Measurements from ENCODE around the gene FBXO28.

FBXO28 gene

DNA sequence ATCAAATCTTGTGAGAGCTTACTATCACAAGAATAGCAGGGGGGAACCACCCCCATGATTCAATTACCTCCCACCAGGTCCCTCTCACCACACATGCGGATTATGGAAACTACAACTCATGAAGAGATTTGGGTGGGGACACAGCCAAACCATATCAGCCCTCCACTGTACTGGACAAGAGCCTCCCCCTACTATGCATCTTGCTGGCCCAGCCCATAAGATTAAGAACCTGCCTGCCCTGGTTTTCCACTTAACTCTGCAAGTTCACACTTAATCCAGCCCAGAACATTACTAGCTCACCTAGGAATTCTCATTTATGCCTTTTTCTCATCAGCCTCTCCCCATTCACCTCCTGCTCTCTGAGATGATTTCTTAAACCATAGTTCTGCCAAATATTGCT is 18.0 kb upstream of the FBXO28 start:
- DNase-seq (ENCODE audit: low read depth) = no peak

DNA sequence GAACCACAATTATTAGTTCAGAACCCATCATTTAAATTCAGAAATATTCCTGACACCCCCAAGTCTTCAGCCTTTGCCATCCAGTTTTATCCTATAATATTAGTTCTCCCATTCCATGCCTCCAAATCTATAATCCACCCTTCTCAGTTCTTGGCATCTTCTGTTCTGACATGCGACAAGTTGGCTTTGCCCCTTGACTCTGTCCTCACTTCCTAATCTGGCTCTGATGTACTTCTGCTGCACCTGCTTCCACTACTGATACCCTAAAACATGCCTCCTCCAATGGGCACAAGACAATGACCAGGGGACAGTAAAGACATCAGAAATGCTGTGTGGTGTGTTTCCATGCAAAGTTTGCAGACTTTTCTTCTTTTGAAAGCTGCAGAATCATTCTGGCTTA is 17.1 kb upstream of the FBXO28 start:
- no peak for DNase-seq (ENCODE audit: low read depth)

DNA sequence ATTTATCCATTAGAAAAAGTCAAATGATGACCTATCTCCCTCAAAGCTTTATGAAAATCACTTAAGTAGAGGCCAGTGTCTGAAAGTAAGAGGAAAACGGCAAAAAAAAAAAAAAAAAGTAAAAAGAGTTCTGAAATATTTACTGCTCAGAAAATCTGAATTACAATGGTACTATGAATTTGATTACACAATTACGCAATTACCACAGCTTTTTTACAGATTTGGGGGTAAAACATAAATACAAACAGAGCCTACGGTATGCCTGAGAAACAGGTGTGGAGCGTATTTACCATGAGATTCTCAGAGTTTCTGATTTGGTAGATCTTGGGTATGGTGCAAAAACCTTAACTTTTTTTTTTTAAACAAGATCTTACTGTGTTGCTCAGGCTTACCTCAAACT is 15.9 kb upstream of the FBXO28 start:
- DNase-seq (ENCODE audit: low read depth) = no peak

DNA sequence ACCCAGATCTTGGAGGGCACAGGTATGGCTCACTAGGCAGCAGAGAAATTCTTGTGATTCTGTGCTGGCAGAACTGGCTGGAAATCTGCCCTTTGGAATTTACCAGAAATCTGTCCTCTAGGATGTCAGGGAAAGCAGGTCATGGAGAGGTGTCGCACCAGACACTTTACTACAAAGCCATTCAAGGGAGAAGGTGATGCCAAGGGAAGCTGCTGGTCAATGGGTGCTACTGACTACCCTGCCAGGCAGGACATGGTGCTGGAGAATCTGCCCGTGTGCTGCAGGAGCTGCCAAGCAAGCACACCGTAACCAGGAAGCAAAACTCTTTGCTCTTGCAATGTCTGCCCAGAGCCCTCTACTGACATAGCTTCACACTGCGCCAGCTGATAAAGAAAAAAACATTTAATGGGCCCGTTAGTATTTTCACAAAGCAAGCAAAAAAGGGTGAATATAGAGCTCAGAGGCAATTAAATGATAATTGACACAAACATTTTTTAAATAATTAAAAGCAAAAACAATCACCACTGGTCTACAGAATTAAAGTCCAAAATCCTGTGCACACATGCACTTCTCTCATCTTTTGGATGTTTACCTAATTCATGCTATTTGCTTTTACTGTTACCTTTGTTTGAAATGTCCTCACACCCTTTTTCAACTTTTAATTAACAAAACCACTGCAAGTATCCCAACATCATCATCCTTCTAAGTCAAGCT is 7.2 kb upstream of the FBXO28 start:
- no peak for DNase-seq (ENCODE audit: low read depth)

DNA sequence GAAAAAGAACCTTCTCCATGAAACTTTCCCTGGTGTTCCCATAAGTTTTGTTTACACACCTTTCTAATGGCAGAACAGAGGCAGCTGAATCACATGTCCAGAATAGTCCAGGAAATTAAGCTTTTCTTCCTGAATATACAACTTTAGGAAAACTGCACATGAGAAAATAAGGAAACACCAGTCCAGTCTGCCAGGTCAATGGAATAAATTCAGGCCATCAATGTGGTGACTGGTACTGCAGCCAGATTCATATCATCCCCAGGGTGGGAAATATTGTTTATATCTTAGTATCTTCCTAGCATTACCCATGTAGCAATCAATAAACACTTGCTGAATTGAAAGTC is 6.7 kb upstream of the FBXO28 start:
- DNase-seq (ENCODE audit: low read depth) = no peak

DNA sequence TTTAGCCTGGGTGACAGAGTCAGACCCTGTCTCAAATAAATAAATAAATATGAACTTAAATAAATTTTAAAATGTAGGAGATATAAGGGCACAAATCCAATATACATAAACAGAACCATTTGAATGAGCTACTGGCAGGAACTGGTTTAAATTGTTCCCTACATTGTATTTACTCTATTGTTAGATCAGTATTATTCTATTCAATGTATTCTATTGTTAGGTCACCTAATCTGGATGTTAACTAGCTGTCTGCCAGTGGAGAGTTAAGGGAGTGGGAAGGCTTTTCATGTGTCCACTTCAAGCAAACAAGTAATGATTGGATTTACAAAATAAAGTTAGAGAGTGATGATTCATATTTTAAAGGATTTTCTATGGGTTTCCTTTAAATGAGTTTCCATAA is 4.9 kb upstream of the FBXO28 start:
- no peak for DNase-seq (ENCODE audit: low read depth)

DNA sequence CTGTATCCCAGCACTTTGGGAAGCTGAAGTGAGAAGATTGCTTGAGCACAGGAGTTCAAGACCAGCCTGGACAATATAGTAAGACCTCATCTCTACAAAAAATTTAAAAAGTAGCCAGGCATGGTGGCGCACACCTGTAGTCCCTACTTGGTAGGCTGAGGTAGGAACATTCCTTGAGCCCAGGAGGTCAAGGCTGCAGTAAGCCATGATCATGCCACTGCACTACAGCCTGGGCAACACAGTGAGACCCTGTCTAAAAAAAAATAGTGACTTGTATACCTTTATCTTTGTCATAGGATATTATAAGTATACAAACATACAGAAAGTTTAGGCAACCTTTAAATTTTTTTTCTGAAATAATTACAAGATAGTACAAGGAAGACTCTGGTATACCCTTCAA is 3.9 kb upstream of the FBXO28 start:
- no peak for DNase-seq (ENCODE audit: low read depth)

DNA sequence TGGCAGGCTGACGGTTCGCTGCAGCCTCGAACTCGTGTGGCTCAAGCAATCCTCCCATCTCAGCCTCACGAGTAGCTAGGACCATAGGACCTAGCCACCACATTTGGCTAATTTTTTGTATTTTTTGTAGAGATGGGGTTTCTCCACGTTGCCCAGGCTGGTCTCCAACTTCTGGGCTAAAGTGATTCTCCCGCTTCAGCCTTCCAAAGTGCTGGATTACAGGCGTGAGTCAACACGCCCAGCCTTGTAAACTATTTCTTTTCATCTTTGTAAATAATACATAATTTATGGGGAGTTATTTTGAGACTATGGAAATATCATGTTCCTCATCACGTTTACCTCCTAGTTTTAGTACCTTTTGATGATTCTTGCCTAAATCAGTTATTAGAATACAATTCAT is 906 bp upstream of the FBXO28 start:
- DNase-seq (ENCODE audit: low read depth) = no peak

DNA sequence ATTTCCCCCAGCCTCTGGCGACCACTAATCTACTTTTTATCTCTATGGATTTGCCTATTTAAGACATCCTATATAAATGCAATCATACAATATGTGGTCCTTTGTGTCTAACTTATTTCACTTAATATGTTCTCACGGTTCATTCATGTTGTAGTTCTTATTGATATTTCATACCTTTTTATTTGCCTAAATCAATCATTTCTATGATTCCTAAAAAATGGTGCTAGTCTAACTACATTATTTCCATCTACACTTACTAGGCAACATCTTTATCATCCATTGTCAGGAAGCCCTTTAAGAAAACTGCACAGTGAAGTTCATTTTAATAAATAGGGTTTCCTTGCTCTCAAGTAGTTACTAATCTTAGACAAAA is 380 bp upstream of the FBXO28 start:
- DNase-seq (ENCODE audit: low read depth) = no peak

DNA sequence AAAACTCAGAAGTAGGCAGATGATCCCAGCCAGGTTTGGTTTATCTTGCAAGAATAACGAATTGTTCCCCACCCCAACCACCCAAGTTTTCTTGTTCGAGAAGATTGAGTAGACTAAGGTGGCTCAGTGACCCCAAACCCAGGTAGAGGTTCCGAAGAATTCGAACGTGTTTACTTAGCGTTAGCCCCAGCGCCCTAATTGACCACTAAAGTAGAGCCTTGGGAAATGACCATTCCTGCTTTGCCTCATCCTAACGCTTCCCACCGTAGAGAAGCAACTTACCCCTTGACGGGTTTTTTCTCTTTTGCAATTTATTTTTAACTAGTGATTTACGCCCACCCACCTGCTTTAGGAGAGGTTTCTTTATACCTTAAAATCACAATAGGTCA is 870 bp downstream of the FBXO28 start:
- DNase-seq (ENCODE audit: low read depth) = no peak

DNA sequence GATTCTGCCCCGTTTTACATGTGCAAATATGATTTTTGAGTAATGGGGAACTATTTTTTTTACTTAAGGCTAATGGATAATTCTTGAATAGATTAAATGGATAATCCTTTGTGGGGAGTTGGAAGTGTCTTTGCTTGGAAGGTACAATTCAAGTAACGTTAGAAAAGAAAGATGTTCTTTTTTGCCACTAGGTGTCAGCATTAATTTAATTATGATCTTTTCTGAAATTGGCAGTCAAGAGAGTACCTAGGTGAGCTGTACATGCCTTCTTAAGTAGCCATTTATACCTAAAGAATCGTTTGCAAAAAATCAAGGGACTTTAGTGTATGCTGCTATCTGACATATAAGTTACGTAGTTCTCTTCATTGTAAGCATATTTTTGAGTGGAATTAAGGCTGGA is 2.2 kb downstream of the FBXO28 start:
- DNase-seq (ENCODE audit: low read depth) = peak; percentile 42

DNA sequence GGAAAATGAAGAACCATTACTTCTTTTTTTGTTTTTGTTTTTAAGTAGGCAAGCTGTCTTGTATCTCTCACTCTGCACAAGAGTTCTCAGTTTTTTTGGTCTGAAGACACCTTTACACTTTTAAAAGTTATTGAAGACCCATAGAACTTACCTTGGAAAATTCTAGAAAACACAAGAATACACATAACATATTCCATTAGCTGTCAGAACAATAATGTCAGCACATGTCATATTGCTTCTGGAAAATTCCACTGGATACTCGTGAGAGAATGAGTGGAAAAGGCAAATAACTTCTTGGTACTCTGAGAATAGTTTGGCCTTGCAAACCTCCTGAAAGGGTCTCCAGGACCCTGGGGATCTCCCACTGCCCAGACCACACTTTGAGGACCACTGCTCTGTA is 4.8 kb downstream of the FBXO28 start:
- no peak for DNase-seq (ENCODE audit: low read depth)

DNA sequence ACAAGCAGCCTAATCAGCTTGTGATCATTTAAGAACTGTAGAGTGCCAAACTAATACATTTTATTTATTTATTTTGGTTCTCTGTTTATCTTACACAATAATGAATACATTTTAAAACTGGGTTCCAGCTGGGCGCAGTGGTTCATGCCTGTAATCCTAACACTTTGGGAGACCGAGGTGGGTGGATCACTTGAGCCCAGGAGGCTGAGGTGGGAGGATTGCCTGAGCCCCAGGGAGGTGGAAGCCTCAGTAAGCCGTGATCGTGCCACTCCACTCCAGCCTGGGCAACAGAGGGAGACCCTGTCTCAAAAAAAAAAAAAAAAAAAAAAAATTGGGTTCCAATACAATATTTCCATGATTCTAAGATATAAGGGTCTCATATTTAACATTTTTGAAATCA is 9.2 kb downstream of the FBXO28 start:
- no peak for DNase-seq (ENCODE audit: low read depth)

DNA sequence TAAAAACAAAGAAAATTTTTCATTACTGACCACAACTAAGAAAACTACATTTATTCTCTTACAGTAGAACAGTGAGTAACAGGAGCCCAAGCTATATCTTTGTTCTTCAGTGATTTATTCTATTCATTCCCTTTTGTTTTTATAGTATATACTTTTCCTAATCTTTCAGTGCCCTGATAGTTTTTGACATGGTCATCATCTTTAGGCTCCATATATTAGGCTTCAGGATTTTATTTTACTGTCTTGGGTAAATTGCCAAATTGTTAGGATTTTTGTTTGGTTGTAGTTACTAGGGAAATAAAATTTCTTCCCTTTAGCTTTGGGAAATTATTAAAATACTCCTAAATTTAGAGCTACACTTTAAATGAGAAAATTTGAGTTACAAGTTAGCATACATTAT is 10.3 kb downstream of the FBXO28 start:
- no peak for DNase-seq (ENCODE audit: low read depth)

DNA sequence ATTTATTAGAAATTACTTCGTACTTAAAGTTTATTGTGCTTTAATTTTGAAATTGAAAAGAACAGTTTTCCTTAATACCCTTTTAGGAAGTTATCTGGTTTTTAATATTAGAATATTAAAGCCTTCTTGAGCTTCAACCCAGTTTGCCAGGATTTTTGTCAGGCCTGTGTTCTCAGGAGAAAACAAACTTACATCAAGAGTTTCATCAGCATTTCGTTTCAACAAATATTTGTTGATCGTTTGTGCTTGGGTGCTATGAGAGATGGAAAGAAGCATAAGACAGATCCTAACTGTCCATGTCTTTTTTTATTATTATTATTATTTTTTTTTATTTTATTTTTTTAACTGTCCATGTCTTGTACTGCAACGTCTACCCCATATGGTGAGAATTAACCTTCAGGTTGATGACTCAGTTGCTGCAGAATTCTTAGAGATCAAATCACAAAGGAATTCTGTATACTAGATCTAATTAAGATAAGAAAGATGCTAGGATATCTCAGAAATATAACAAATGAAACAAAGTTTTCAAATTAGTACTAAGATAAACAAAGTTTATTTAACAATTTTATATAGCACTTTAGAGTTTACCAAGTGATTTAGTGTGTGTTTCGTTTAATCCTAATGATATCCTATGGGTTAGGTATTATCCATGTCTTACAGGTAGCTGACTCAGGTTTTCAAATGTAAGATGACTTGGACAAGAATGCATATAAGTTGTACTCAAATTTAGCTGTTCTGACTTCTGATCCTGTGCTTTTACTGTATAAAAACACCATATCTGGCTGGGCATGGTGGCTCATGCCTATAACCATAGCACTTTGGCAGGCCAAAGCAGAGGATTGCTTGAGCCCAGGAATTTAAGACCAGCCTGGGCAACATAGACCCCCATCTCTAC is 14.3 kb downstream of the FBXO28 start:
- no peak for DNase-seq (ENCODE audit: low read depth)

DNA sequence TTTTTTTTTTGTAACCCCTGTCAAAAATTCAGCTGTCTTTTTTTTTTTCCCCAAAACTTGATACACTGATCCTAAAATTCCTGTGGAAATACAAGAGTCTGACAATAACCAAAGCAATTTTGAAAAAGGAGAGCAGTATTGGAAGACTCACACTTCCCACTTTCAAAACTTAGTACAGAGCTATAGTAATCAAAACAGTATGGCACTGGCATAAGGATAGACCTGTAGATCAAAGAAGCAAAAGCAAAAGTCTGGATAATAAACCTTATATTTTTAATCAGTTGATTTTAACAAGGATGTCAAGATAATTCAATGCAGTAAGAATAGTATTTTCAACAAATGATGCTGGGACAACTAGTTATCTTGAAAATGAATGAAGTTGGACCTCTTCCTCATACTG is 17.3 kb downstream of the FBXO28 start:
- DNase-seq (ENCODE audit: low read depth) = no peak

DNA sequence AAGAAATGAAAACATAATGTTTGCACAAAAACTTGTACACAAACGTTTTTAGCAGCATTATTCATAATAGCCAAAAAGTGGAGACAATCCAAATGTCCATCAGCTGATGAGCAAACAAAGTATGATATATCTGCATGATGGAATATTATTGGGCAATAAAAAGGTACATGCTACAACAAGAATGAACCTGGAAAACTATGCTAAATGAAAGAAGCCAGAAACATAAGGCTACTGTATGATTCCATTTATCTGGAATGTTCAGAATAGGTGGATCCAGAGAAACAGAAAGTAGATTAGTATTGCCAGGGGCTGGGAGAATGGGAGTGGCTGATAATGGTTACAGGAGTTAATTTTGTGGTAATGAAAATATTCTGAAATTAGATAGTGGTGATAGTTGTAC is 19.0 kb downstream of the FBXO28 start:
- no peak for DNase-seq (ENCODE audit: low read depth)

DNA sequence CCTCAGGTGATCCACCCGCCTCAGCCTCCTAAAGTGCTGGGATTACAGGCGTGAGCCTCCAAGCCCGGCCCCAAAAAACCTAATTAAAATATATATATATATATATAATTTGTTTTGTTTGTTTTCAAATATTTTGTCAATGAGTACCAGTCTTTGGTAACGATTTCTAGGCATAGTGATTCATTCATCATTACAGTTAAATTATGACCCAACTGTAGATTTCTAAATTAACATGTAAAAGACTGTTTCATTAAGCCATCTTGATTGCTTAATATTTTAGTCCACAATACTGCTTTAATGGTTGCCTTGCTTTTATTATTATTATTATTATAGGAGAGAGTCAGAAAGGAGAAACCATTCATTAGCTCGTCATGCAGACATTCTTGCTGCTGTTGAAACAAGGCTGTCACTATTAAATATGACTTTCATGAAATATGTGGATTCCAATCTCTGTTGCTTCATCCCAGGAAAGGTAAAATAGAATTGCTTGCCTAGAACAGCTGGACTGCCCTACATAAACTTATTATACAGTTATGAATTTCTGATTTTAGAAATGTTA is 19.9 kb downstream of the FBXO28 start:
- DNase-seq (ENCODE audit: low read depth) = no peak

DNA sequence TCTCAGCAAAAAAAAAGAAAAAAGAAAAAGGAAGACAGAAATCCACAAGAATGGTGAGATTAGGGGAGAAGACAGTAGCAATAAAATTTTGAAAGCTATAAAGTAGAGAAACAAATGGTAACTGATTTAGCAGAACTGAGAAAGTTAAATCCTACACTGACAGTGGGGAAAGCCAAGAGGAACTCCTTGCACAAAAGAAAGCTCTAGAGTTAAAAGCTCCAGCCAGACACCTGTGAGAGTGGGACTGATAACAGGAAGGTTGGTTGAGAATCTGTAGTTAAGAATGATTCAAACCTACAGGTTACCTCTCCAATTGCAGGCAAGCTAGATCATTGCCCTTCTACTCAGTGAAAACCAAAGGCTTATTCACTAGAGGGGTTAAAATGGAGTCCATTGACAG is 23.6 kb downstream of the FBXO28 start:
- DNase-seq (ENCODE audit: low read depth) = no peak

DNA sequence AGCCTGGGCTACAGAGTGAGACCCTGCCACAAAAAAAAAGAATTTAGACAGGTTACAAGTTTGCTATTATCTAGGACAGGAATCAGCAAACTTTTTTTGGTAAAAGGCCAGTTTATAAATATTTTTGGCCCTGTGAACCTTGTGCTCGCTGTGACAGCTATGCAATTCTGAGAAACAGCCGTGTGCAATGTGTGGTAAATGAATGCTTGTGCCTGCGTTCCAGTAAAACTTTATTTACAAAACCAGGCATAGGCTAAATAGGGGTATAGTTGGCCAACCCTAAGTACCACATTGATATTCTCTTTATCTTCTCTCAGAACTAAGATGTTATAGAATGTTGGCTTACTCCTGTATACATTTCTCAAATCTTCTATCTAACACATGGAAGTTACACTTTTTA is 24.3 kb downstream of the FBXO28 start:
- no peak for DNase-seq (ENCODE audit: low read depth)

DNA sequence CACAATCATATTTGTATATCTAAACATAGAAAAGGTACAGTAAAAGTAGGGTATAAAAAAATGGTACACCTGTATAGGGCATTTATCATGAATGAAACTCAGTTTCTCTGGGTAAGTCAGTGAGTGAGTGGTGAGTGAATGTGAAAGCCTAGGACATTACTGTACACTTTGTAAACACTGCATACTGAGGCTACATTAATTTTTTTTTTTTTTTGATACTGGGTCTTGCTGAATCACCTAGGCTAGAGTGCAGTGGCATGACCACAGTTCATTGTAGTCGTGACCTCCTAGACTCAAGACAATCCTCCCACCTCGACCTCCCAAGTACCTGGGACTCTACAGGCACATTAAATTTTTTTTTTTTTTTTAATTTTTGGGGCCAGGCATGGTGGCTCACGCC is 27.8 kb downstream of the FBXO28 start:
- DNase-seq (ENCODE audit: low read depth) = no peak

DNA sequence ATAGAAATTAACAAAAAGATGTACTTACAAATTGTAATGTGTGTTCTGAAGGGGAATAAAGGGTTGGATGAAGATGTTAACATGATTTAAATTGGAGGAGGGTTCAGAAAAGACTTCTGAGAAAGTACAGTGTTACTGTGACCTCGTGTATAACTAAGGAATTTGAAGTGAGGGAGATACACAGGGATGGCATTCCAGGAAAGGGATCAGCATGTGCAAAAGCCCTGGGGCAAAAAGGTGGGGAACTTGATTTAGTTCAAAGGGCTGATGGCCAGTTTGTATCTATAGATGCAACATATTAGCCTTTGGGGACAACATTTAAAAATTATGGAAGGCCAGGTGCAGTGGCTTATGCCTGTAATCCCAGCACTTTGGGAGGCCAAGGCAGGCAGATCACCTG is 35.8 kb downstream of the FBXO28 start:
- no peak for DNase-seq (ENCODE audit: low read depth)

DNA sequence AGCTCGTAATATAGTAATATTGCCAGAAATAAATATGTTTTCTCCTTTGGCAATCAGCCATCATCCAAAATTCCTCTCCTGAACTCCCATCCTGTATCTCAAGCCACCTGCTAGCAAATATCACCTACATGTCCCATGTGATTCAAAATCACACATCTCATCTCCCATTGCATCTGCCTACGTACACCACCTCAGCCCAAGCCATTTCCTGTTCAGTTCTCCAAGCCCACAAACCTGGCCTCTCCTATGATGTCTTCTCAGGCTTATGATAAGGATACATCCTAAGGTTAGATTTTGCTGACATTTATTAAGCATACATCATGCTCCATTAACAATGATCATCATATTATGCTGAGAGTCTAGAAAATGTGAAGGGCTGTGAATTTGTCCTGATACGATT is 37.2 kb downstream of the FBXO28 start:
- DNase-seq (ENCODE audit: low read depth) = no peak

DNA sequence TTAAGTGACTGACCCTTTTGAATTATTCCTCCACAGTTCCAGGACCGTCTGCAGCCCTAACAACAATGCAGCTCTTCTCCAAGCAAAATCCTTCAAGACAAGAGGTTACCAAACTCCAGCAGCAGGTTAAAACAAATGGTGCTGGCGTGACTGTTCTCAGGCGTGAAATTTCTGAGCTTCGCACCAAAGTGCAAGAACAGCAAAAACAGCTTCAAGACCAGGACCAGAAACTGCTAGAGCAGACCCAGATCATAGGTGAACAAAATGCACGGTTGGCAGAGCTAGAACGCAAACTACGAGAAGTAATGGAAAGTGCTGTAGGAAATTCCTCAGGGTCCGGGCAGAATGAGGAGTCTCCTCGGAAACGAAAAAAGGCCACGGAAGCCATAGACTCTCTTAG is 43.4 kb downstream of the FBXO28 start:
- DNase-seq (ENCODE audit: low read depth) = no peak

Data from CMK (cell line).